Jurkat, Clone E6-1 (cell line): Measurements from ENCODE around the gene PLCG1.

Experiments used
- DNase-seq: peaks from one replicate; pipeline ENCODE4 v3.0.0-alpha.2; 2011; ENCODE audit warnings: low read depth, low spot score
- H3K4me3 ChIP-seq: 2 replicates; pipeline ENCODE4 v1.5.1; 2011; ENCODE audit warnings: mild to moderate bottlenecking, low read length, control low read depth, moderate library complexity

Gene PLCG1

DNA sequence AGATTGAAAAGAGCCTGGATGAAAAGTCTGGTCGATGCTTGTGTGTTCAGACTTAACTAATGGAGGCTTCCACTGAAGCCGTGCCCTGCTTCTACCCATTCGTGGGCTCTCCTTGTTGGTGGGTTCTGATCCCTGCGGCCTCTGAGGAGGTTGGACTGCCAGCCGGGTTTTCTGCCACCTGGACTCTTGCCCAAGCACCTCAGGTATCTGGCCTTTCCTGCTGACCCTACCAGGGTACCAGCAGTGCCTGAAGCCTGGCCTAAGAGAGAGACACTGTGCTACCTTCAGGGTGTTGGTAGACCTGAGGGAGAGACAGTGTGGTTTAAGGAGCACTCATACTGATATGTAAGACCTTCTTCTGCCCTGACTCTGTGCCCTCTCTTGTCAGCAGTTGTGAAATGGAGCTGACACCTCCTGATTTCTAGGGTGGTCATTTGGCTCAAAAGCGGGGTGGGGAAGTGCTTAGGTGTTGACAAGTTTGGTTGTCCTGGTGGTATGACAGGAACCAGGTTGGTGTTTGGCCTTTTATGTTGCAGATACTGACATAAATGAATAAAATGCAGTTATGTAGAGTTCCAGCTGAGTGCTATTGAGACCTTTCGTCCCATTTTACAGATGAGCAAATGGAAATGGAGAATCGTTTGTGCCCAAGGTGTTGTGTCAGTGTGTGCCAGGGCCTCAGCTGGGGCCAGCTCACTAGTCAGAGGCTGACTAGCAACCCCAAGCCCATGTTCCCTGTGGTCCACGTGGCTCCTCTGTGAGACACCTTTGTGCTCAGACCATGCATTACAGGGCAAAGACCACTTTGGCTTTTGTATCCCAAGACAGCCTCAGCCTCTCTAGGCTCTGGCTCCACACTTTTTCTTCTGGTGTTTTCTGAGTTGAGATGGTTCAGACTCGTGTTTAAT lies 3.1 kb downstream of the PLCG1 start:
- no peak for DNase-seq
- H3K4me3 ChIP-seq: peak overlapping the region; percentile 87

DNA sequence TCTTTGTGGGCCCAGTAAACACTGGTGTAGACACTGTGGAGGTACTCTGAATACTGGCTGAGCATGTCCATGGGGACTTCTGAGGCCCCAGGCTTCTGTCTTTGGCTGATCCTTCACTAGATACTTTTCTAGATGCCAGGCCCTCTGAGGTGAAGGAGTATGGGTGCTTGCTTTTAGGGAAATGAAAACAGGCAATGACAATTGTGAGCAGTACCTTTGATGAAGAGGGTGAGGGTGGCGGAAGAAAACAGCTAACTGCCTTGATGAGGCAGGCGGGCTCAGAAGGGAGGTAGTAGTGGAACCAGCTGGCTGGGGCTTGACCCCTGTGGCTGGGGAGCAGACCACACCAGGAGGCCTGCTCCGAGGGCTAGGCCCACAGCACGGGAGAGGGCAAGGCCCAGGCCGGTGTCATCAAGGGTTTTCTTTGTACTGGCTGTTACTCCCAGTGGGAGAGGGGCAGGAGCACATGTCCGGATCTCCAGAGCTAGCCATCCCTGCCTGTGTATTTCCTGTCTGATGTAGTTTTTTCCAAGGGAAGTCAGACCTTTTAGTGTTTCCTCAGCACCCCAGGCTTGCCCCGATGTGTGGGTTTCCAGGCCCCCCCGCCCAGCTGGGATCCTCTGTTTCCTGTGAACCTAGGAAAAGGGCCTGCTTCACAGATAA lies 3.9 kb downstream of the PLCG1 start:
- peak overlapping the region; percentile 30 for H3K4me3 ChIP-seq
- no peak for DNase-seq

DNA sequence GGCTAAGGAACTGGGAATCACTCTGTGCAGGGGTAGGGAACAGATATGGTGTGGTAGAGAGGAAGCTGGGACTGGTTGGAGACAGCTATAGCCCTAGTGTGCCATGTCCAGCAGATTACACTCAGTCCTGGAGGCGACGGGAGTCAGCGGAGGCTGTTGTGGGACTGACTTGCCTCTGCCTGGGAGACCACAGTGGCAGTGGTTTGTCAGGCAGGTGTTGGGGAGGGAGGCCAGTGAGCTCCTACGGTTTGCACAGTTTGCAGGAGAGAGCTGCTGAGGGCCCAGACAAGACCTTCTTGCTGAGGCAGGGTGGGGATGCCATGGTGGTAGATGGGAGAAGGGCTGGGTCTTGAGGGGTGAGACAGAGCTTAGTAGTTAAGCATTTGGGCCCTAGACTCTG lies 4.9 kb downstream of the PLCG1 start:
- DNase-seq: peak; percentile 44
- peak overlapping the region; percentile 30 for H3K4me3 ChIP-seq

DNA sequence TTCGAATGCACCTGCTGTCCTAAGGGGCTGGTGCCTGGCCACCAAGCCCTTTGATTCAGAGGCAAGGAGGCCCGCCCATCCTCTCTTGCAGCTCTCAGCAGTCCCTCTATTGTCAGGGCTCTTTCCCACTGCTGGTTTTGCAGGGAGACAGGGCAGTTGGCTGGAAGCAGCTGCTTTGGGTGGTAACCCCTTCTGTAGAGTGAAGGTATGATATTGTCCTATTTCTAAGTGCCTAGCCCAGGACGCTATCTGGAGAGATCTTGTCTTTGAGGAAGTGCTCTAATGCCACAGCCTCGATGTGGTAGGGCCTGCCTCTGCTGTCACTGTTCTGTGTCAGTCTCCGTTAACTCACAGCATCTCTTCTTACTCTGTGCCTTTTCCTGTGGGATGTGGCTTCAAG lies 5.6 kb downstream of the PLCG1 start:
- peak; percentile 90 for DNase-seq
- H3K4me3 ChIP-seq: peak overlapping the region; percentile 30

DNA sequence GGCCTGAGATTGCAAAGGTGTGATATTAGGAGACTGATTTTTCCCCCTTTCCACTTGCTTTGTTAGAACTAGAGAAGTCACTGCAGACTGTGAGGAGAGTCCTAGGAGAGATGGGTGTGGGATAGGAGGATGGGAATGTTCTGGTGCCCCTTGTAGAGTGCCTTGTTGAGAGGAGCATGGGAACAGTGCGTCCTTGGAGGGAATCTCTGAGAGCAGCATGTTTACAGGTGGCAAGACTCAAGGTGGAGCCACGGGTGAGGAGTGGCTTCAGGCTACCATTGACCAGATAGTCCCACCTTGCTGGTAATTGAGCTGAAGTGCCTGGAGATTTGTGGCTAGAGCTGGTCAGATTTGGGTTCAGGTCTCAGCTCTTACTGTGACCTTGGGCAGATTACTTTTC lies 6.0 kb downstream of the PLCG1 start:
- H3K4me3 ChIP-seq: peak overlapping the region; percentile 30
- no peak for DNase-seq

DNA sequence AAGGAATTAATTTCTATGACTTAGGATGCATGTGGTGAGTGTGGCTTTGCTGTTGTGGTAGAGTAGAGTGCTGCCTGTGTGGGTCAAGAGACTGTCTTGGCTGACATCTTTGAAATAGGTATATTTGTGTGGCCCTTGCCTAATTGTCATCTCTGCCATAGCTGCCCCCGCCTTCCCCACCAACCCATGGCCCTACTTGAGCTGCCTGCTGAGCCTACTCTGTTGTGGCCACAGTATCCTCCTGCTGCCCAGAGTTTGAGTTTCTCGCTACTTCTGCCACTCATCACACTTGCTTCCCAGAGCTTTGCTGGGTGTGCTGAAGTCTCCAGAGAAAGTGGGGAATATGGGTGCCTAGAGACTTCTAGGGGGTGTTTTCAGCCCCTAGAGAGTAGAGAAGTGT lies 8.0 kb downstream of the PLCG1 start:
- DNase-seq: no peak
- H3K4me3 ChIP-seq: no peak overlapping the region

DNA sequence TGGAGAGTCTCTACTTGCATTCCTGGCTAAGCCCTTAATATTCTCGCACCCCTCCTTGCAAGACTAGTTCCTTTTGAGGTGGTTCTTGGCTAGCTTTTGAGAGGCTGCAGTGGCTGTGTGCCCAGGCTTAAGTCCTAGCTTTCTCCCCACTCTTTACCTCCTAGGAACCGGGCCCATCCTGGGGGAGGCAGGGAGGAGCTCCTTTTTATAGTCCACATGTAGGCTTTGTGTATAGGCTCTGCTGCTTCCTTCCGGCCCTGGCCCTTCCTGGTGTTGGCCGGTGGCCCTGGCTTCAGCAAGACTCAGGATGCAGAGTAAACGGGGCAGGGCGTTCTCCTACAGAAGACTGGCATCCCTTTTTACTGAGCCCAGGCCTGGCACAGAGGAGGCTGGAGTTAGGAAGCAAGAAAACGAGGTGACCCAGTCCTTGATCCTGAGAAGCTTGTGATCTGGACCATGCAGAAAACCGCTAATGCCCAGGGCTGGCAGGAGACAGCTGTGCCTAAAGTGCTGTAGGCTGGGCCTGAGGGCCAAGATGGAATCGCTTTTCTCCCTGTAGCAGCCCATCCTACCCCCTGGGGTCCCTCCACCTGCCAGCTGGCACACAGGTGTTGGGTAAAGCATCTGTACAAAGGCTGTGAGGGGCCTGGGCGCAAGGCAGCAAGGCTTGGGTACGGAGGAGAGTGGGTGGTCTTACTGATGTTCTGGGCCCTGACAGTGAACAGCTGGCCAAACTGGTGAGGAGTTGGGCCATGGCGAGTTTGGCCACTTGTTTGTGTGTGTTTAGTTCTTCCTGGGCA lies 8.7 kb downstream of the PLCG1 start:
- H3K4me3 ChIP-seq: no peak overlapping the region
- DNase-seq: no peak

DNA sequence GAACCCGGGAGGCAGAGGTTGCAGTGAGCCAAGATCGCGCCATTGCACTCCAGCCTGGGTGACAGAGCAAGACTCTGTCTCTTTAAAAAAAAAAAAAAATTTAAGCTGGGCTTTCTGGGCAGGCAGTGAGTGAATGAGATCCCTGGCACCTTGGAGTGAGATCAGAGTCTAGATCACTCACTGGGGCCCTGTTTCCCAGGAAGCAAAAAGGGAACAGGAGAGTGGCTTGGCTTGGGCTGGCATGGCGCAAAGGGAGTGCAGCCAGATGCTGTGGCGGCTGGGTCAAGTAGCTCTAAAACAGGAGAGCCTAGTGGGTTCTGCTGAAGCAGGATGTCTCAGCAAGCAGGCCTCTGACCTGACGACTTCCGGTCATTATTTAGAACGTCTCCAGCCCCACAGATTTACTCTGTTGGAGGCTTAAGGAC lies 10.4 kb downstream of the PLCG1 start:
- DNase-seq: no peak
- H3K4me3 ChIP-seq: no peak overlapping the region

DNA sequence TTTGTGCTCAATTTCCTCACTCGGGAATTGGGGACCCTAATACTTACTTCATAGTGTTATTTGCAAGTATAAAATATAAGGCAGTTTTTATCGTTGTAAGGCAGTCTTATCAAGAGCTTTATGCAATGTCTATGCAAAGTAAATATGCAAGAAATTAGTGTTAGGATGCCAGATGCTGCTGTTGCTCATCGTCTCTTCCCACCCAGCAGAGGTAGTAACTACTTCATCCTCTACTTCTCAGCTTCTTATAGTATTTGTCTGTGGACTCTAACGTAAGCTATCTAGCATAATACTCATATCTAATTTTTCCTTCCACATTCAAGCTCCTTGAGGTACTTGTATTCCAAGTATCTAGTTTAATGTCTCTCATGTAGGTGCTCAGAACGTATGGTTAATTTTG lies 11.6 kb downstream of the PLCG1 start:
- no peak overlapping the region for H3K4me3 ChIP-seq
- DNase-seq: no peak

DNA sequence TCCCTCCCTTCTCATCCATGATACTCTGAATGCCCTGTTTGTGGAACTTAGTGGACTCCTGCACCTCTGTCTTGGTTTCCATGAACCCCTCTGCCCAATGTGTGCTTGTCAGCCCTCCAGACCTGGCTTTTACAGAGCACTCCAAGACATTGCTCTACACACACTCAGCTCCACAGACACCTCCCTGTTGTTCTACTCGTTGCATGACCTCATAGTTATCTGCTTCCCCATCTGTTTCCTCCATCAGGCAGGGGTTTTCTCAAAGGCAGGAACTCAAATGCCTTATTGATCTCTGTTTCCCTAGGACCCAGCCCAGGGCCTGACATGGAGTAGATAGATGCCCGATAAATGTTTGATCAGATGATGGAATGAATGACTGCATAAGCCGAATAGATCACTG lies 13.3 kb downstream of the PLCG1 start:
- H3K4me3 ChIP-seq: no peak overlapping the region
- peak; percentile 77 for DNase-seq

DNA sequence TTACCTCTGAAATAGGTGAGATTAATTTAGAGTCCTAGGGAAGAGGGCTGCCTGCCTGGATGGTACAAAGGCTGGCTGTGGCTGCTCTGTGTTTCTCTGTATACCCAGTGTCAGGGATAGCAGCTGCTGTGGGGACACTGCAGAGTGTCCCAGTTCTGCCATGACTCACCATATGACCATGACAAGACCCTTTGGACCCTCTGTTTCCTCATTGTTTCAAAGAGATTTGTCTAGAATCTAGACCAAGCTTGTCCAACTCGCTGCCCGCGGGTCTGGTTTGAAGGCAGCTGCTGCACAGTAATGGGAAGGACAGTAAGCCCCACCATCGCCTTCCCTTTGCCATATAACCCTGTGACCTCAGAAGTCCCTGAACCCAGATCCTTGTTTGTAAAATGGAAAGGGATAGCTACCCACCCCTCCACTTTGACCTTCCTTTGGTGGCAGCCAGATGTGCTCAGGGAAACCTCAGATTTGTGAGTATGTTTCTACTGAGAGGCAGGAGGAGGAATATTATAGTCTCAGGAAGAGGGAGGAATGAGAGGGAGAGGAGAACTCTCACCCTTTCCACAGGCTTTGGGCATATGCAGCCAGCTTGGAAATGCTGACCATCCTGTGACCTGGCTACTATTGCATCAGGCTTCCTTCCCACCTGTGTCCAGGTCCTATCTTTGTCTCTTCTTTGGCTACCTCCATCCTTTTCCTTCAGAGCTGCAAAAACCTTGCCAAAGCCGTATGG lies 14.0 kb downstream of the PLCG1 start:
- no peak overlapping the region for H3K4me3 ChIP-seq
- no peak for DNase-seq

DNA sequence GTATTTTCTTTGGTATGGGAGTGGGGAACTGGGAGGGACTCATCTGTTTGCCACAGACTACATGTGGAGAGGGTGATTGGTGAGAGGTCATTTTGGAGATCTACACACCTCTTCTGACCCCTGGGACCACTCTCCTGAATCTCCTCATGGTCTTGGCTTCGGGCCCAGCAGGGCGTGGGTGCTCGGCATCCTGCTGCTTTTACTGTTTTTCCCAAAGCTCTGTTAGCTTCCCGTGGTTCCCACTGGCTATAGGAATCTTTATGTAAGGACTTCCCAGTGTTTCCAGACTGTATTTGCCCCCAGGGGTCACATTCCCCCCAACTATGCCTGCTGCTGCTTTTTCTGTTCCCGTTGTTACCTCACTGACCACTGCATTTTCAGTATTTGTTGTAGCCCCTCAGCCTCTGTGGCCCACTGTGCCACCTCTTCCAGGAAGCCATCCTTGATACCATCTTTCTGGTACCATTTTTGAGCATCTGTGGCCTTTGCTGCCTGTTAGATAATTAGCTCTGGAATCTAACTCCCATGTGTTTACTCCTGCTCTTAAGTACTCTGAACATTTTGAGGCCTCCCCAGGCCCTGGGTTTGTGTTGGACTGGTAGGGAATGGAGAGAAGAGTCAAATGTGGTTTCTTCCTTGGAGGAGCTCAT lies 14.9 kb downstream of the PLCG1 start:
- H3K4me3 ChIP-seq: no peak overlapping the region

DNA sequence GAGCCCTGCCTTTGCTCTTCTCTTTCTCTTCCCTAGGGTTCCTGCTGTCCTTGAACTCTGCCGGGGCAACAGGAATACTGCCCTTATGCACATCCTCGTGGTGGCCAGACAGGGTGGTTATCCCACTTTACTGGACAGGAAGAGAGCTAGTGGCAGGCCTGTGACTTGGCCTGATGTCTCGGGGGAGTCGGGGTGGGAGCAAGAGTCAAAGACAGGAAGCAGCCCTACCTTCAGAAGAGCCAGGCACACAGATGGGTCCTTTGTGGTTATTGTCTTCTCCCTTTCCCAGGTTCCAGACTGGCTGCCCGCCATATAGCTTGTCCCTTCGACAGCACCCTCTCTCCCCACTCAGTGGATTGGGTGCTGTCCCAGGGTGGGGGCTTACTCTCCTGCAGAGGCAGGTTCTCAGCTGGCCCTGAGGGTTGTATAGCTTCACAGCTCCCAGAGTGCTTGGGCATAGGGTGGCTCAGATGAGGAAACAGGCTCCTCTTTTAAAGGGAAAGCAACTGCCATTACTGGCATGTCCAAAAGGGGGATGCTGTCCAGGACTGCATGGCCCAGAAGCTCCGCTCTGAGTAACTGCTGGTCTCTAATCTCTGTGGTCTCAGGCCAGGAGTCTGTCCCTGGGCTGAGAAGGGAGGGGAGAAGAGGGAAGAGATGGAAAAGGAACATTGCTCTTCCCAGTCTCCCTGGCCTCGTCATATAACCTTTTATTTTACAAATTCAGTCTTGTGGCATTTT lies 17.3 kb downstream of the PLCG1 start:
- no peak overlapping the region for H3K4me3 ChIP-seq
- no peak for DNase-seq

More for the DNA sequence above, 14.9 kb downstream of the PLCG1 start:
- DNase-seq: no peak

DNA sequence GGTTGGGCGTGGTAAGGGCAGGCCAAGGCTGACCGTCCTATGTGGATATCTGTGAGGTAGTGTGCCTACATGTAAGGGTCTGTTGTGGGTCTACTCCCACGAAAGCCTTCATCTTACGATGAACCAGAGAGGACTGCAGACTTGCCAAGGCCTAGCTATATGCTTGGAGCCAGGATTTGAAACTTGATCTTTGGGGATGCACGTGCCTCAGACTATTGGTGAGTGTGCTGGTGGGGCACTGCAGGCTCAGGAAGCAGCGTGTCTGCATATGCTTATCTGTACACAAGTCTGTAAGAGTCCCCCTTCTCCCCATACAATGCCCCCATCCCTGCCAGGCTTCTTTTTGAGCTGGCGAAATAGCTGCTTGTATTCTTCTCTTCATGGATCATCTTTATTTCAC lies 17.9 kb downstream of the PLCG1 start:
- DNase-seq: no peak
- H3K4me3 ChIP-seq: no peak overlapping the region

DNA sequence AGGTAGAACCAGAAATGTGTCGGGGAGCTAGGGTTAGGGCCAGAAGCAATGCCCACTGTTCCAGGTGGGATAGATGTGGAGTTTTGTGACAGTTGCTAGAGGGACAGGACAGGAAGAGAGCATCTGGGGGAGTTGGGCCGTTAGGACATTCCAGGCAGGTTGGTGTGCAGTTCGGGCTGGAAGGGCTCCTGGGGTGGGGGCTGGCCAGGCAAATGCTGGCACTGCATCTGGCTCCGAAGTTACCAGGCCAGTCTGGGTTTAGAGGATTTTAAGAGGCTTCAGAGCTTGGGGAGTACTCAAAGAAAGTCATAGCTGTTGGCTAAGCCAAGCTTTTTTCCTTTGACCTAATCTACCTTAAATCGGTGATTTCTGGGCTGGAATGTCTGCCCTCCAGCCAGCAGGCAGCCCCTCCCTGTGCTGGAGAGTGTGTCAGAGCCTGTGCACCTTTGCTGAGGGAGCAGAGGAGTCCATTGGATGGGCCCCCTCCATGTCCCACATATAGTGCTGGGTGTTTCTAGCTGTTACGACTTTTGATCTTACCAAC lies 20.8 kb downstream of the PLCG1 start:
- DNase-seq: no peak
- H3K4me3 ChIP-seq: no peak overlapping the region

DNA sequence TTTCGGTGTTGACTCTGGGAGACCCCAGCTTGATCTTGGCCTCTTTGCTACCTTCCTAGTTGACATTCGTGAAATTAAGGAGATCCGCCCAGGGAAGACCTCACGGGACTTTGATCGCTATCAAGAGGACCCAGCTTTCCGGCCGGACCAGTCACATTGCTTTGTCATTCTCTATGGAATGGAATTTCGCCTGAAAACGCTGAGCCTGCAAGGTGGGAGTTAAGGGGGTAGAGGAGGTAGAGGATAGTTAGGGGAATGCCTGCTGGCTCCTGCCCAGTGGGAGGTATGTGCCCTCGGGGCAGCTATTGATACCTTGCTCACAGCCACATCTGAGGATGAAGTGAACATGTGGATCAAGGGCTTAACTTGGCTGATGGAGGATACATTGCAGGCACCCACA lies 22.2 kb downstream of the PLCG1 start:
- DNase-seq: no peak

DNA sequence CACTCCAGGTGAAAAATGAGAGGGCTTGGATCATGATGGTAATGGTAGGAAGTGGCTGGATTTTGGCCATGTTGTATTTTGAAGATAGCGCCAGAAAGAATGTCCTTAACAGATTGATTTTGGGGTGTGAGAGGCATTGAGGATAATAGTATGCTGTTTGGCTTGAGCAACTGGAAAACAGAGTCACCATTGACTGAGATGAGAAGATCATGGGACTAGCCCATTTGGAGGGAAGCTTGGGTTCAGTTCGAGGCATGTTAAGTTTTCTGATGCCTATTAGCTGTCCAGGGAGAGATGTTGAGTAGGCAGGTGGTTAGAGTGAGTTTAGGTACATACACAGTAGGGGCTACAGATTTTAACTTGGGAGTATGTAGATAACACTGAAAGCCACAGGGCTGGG lies 23.3 kb downstream of the PLCG1 start:
- no peak for DNase-seq

More for the DNA sequence above, 22.2 kb downstream of the PLCG1 start:
- no peak overlapping the region for H3K4me3 ChIP-seq

DNA sequence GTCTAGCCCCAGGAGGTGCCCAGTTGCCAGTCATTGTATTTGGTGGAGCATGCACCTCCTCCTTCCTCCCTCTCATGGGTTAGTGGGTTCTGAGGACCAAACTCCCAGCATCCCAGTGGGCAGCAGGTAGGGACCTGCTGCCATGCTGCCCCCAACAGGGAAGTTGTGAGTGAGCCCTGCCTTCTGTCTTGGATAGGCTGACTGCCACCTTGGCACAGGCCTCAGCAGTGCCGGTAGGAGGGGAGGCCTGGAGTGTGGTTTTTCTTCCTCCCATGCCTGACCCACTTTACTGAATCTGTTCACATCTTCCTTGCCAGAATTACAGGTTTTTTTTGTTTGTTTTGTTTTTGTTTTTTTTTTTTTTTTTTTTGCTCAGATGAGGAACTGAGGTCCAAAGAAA lies 24.5 kb downstream of the PLCG1 start:
- DNase-seq: no peak
- no peak overlapping the region for H3K4me3 ChIP-seq

More for the DNA sequence above, 23.3 kb downstream of the PLCG1 start:
- H3K4me3 ChIP-seq: no peak overlapping the region
